Nephron (organoid): ENCODE results near the gene PTPN12.
A peak's percentile ranks its signal among the peaks of the same experiment; 100 is the strongest.

Experiments used
- H3K27ac Mint-ChIP-seq, 3 experiments: 2 replicates each; pipeline ENCODE4 v1.8.0; 2020; ENCODE audit warnings: mixed read lengths in 3 of 3, mild to moderate bottlenecking in 2 of 3, moderate library complexity in 1 of 3
- H3K27me3 Mint-ChIP-seq: 2 replicates; pipeline ENCODE4 v1.8.0; 2021; ENCODE audit warnings: low read depth, mild to moderate bottlenecking, moderate library complexity, mixed read lengths
- H3K36me3 Mint-ChIP-seq: 2 replicates; pipeline ENCODE4 v1.8.0; 2020; ENCODE audit warnings: low read depth, mixed read lengths
- H3K4me1 Mint-ChIP-seq: 2 replicates; pipeline ENCODE4 v1.8.0; 2020; ENCODE audit warnings: mixed read lengths
- H3K4me3 Mint-ChIP-seq, 3 experiments: 2 replicates each; pipeline ENCODE4 v1.8.0; 2020; ENCODE audit warnings: mild to moderate bottlenecking in 3 of 3, mixed read lengths in 3 of 3, moderate library complexity in 2 of 3
- H3K9me3 Mint-ChIP-seq: 2 replicates; pipeline ENCODE4 v1.8.0; 2020; ENCODE audit warnings: mixed read lengths
- CTCF ChIP-seq, 3 experiments: fragments of 200-600 bp; sonication (generic); IDR thresholded peaks; one replicate each; pipeline ENCODE4 v1.5.0; 2021; ENCODE audit warnings: antibody characterized with exemption in 3 of 3; ENCODE audit not compliant: unreplicated experiment in 3 of 3

Gene PTPN12

GRCh38 chr7:77542895-77543294, 5.8 kb downstream of the PTPN12 start:
- Mint-ChIP-seq H3K36me3 (peaks cover 11% of the 10 kb centered on the region), H3K9me3 (no peaks in the 10 kb centered on the region)

GRCh38 chr7:77543910-77544309, 6.8 kb downstream of the PTPN12 start:
- Mint-ChIP-seq H3K4me1 (peaks cover 30% of the 10 kb centered on the region), H3K27ac (peak overlapping the region in 1 of 3 experiments; percentile 37), H3K4me3 (no peak overlapping the region), H3K36me3 (peaks cover 11% of the 10 kb centered on the region), H3K27me3 (no peaks in the 10 kb centered on the region), H3K9me3 (no peaks in the 10 kb centered on the region)
- TF ChIP-seq CTCF (IDR thresholded peaks at IDR 0.05; ENCODE audit: unreplicated experiment in 3 of 3), result no peak

More at GRCh38 chr7:77542895-77543294, 5.8 kb downstream of the PTPN12 start:
- H3K27me3 Mint-ChIP-seq, result no peaks in the 10 kb centered on the region
- H3K4me1 Mint-ChIP-seq, result peaks cover 33% of the 10 kb centered on the region
- no peak overlapping the region for H3K4me3 Mint-ChIP-seq
- TF ChIP-seq CTCF (IDR thresholded peaks at IDR 0.05; ENCODE audit: unreplicated experiment in 3 of 3), result no peak
- peak overlapping the region in 2 of 3 experiments; percentile 1 to 8 for H3K27ac Mint-ChIP-seq

GRCh38 chr7:77544518-77544917, 7.4 kb downstream of the PTPN12 start:
- H3K27ac Mint-ChIP-seq, result peak overlapping the region in 1 of 3 experiments; percentile 33
- peaks cover 11% of the 10 kb centered on the region for H3K36me3 Mint-ChIP-seq
- TF ChIP-seq CTCF (IDR thresholded peaks at IDR 0.05; ENCODE audit: unreplicated experiment in 3 of 3), result no peak
- H3K9me3 Mint-ChIP-seq, result no peaks in the 10 kb centered on the region
- H3K27me3 Mint-ChIP-seq, result no peaks in the 10 kb centered on the region
- H3K4me3 Mint-ChIP-seq, result no peak overlapping the region
- H3K4me1 Mint-ChIP-seq, result peaks cover 32% of the 10 kb centered on the region

GRCh38 chr7:77548206-77548605, 11.1 kb downstream of the PTPN12 start:
- H3K27ac Mint-ChIP-seq, result no peak overlapping the region
- peaks cover 5% of the 10 kb centered on the region for H3K4me1 Mint-ChIP-seq
- peaks cover 26% of the 10 kb centered on the region for H3K36me3 Mint-ChIP-seq
- H3K4me3 Mint-ChIP-seq, result no peak overlapping the region
- no peak for TF ChIP-seq CTCF (IDR thresholded peaks at IDR 0.05; ENCODE audit: unreplicated experiment in 3 of 3)
- H3K27me3 Mint-ChIP-seq, result no peaks in the 10 kb centered on the region
- no peaks in the 10 kb centered on the region for H3K9me3 Mint-ChIP-seq

GRCh38 chr7:77549106-77549870, 12.2 kb downstream of the PTPN12 start:
- Mint-ChIP-seq H3K9me3 (no peaks in the 10 kb centered on the region), H3K27ac (no peak overlapping the region), H3K27me3 (no peaks in the 10 kb centered on the region), H3K4me3 (no peak overlapping the region), H3K36me3 (peaks cover 33% of the 10 kb centered on the region), H3K4me1 (peaks cover 5% of the 10 kb centered on the region)
- TF ChIP-seq CTCF (IDR thresholded peaks at IDR 0.05; ENCODE audit: unreplicated experiment in 3 of 3), result no peak

GRCh38 chr7:77550586-77550985, 13.5 kb downstream of the PTPN12 start:
- peaks cover 45% of the 10 kb centered on the region for H3K36me3 Mint-ChIP-seq
- TF ChIP-seq CTCF (IDR thresholded peaks at IDR 0.05; ENCODE audit: unreplicated experiment in 3 of 3), result no peak
- H3K9me3 Mint-ChIP-seq, result peaks cover 5% of the 10 kb centered on the region
- no peak overlapping the region for H3K27ac Mint-ChIP-seq
- H3K4me3 Mint-ChIP-seq, result no peak overlapping the region
- peaks cover 5% of the 10 kb centered on the region for H3K4me1 Mint-ChIP-seq
- H3K27me3 Mint-ChIP-seq, result no peaks in the 10 kb centered on the region
